HG03025 (cell line): ENCODE measurements around the gene GJA1.
"Not testable (repeated sequence)": the region's sequence is repeated elsewhere in the genome, so short reads cannot be mapped to it uniquely, and the experiment has no call there.

Experiments
- ATAC-seq: cut with Tn5 transposase; IDR thresholded peaks from one replicate; pipeline ENCODE4 v1.9.1; 2021; ENCODE audit warnings: mild to moderate bottlenecking, moderate library complexity; ENCODE audit not compliant: unreplicated experiment, low FRiP score

Gene GJA1

DNA sequence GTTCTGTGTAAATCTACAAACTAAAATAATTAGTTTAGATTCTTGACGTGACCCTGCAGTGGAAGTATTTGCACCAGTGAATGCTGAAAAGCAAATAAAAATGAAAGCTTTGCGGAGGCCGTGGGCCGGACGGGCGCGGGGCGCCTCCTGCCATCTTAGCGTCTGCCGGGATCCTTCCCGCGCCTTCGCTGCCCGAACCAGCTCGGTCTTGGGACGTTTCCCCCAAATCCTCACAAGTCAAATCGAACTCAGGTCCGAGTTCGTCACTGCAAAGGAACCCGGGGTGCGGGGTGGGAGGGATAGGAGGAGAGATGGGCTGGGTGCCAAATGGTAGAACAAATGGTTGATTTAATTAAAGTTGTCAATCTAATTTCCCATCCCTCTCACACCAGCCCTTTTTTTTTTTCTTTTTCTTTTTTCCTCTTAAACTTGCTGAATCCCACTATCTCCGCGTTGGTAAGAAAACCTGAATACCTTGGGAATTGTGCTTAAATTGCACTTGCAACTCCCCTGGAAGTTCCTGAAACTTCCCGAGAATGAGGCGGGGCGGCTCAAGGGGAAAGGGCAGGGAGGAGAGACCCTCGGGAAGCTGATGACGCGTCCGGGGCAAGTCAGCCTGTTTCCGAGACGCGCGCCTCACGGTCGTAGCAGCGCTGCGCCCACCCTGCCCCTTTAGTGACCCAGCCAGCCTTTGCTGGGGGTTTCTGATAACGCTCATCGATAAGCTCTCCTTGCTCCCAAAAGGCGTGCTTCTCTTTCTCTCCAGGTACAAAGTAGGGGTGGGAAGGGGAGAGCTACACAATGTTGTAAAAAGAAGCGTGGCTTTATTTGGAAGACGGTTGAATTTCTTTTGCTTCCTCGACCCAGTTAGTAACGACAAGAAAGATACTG, 1.8 kb downstream of the GJA1 start:
- ATAC-seq = no peak

DNA sequence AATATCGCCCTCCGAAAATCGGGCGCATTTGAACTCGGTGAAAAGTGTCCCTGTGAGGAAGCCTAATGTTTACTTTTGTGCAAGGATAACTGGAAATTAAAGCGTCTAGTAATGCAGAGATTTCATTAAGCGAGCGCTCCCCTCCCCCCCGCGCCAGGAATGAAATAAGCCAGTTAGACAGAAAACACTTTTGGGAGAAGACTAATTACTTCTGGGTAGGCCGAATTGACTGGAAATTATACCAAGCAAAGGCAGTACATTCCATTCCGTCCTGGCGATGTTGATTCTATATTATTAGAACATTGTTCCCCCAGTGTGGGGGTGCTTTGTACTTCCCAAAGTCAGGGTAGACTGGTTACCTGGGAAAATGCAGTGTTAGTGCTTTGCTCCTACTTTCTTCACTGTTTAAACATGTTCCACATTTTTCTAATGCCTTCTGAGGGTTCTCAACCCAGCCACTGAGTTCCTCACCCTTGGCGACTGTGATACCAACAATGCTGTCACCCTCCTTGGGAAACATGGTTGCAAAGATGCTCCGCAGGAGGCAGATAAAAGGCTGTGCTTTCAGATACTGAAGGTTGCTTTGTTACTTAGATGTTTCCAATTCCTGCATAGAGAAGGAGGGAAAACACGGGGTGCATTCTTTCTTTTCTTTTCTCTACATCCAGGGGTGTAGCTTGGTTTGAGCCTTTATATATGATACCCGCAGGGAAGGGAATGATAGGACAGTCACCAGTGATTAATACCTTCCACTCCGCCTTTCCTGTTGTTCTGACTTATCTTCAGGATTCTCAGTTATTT, 2.6 kb downstream of the GJA1 start:
- no peak for ATAC-seq

DNA sequence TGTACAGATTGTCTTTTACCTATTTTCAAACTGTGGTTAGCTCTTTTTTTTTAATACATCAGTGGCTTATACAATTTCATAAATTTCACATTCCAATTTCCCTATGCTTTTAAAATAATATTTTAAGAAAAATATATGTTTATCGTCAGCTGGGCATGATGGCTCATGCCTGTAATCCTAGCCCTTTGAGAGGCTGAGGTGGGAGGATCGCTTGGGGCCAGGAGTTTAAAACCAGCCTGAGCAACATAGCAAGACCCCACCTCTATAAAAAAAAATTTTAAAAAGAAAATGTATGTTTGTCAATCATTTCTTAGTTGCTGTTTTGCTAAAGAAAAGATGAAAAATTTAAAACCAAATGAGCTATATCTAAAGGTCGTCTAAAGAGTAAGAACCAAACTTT, 3.4 kb downstream of the GJA1 start:
- ATAC-seq = no peak

DNA sequence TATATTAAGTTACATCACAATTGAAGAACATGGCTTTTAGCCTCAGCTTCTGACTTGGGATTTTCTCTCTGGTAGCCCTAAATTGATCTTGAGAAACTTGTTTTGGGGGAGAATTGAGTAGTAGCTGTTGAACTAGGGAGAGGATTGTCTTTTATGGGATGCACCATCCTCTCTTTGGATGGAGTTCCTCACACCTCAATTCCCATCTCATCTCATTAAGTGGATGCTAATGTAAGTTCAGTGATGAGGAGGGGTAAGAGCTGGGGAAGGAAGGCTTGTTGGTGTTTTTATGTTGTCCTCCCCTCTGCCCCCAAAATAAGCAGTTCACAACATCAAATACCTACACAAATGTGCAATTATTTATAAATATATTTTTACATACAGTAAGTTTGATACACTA, 4.0 kb downstream of the GJA1 start:
- ATAC-seq = no peak

DNA sequence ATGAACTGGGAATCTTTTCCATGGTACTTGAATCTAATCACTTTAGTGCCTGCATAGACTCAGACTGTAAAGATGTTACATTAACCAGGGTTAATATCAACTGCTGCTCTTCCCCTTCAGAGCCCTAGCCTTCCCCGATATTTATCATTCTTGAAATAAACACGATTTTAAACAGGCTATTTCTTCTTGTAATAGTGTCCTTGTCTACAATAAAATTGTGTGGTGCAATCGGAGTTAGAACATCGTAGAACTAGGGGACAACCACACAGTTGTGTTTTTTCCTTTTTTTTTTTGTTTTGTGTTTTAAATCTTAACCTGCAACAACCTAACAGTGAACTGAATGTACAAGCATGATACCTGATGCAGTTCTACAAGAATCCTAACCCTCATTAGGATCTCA, 4.5 kb downstream of the GJA1 start:
- no peak for ATAC-seq

DNA sequence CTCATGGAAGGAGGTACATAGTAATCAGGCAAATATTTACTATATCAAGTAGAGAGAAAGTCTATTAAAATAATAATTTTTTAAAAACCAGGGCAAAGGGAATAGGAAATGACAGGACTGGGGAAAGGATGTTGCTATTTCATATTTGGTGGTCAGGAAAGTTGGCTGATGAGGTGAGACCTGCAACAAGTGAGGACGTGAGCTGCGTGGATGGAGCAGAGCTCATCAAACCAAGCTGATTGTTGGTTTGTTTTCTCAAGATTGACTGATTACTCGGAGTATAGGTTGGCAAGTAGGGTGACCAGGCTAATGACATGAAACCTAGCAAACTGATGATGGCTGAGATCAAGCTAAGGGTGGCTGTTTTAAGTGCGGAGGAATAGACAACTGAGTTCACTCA, 6.0 kb downstream of the GJA1 start:
- no peak for ATAC-seq

DNA sequence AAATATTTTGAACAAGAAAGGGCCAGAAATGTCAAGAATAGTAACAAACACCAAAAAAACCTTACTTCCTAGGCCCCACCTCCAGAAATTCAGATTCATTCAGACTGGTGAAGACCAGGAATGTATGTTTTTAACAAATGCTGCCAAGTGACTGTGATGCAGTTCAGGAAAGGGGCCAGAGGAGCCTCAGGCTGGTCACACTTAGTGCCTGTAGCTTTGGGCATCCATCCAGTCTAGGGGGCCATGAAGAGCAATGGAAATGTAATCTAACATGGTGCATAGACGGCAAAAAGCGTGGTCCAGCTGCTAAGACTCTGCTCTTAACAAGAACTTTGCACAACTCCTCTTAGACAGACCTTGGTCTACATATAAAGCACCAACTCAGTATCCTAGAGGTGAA, 7.1 kb downstream of the GJA1 start:
- no peak for ATAC-seq

DNA sequence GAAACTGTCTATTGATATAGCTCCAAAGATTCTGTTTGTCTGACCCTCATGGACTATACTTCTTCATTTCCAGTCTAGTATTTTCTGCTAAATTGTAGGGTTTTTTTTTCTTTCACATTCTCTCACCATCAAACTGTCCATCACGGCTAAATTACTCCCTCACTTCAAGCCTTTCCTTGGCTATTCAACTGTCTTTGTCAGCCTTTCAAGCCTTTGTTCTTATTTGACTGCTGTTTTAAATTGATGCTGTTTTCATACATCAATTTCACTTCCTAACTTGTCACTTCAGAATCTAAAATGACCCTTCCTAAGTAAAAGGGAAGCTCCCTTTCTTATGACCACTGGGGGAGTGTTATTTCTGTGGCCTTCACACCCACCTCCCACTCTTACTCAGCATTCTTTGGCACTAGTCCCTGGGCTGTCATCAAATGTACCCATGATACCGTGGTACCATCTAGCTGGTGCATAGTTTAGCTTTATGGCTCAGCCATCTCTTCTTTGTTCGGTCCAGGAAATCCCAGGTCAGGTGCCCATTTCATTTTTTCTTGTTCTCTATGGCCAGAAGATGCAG, 8.6 kb downstream of the GJA1 start:
- no peak for ATAC-seq

DNA sequence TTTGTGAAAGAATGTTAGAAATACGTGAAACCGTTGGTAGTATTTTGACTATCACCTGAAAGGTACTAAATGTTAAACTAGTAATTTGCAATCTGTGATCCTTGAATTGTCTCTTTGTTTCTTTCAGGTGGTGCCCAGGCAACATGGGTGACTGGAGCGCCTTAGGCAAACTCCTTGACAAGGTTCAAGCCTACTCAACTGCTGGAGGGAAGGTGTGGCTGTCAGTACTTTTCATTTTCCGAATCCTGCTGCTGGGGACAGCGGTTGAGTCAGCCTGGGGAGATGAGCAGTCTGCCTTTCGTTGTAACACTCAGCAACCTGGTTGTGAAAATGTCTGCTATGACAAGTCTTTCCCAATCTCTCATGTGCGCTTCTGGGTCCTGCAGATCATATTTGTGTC, 11.3 kb downstream of the GJA1 start:
- ATAC-seq = not testable (repeated sequence)

DNA sequence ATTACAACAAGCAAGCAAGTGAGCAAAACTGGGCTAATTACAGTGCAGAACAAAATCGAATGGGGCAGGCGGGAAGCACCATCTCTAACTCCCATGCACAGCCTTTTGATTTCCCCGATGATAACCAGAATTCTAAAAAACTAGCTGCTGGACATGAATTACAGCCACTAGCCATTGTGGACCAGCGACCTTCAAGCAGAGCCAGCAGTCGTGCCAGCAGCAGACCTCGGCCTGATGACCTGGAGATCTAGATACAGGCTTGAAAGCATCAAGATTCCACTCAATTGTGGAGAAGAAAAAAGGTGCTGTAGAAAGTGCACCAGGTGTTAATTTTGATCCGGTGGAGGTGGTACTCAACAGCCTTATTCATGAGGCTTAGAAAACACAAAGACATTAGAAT, 12.3 kb downstream of the GJA1 start:
- ATAC-seq = not testable (repeated sequence)

DNA sequence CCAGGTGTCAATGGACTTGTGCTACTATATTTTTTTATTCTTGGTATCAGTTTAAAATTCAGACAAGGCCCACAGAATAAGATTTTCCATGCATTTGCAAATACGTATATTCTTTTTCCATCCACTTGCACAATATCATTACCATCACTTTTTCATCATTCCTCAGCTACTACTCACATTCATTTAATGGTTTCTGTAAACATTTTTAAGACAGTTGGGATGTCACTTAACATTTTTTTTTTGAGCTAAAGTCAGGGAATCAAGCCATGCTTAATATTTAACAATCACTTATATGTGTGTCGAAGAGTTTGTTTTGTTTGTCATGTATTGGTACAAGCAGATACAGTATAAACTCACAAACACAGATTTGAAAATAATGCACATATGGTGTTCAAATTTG, 13.1 kb downstream of the GJA1 start:
- ATAC-seq = not testable (repeated sequence)

DNA sequence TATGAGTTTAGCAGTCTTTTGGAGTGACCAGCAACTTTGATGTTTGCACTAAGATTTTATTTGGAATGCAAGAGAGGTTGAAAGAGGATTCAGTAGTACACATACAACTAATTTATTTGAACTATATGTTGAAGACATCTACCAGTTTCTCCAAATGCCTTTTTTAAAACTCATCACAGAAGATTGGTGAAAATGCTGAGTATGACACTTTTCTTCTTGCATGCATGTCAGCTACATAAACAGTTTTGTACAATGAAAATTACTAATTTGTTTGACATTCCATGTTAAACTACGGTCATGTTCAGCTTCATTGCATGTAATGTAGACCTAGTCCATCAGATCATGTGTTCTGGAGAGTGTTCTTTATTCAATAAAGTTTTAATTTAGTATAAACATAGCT, 13.9 kb downstream of the GJA1 start:
- no peak for ATAC-seq

DNA sequence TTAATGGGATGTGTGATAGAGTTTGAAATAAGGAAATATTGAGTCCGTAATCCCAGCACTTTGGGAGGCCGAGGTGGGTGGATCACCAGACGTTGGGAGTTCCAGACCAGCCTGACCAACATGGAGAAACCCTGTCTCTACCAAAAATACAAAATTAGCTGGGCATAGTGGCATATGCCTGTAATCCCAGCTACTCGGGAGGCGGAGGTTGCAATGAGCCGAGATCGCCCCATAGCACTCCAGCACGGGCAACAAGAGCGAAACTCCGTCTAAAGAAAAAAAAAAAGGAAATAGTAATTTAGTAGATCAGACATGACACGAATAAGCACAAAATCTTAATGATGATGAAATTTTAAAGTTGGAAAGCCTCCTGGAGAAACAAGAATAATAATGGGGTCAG, 14.8 kb downstream of the GJA1 start:
- ATAC-seq = no peak

DNA sequence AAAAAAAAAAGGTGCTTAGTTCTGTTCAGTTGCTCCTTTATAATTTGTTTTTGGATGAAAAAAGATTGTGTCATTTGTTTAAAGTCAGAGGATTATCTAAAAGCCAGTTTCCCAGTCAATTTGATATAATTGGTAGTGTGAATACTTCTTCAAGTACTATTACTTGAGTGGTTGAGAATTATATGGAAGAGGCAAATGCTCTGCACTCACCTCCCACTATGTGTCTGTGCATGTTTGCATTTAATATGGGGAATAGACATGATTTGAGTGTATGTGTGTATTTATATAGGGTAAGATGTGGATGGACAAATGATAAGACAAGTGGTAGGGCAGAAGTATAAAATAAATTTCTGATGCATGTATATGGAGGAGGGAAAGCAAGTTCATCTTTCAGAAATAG, 15.8 kb downstream of the GJA1 start:
- no peak for ATAC-seq

DNA sequence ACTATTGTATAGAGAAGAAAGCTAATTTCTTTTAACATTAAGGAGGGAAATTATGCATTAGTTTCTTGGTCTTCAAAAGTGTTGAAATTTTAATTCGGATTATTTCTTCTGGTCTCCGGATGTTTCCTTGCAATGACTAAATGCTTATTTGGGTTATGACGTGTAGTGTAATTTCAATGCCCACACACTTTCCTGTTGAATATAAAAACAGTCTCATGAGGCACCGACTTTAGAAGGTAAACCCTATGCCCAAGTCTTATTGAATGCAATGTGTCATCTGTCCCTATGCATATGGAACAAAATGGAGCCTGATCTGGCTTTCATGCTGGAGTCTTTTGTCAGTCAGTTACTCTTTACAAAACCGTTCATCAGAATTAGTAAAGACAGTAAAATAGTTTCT, 17.7 kb downstream of the GJA1 start:
- ATAC-seq = no peak

DNA sequence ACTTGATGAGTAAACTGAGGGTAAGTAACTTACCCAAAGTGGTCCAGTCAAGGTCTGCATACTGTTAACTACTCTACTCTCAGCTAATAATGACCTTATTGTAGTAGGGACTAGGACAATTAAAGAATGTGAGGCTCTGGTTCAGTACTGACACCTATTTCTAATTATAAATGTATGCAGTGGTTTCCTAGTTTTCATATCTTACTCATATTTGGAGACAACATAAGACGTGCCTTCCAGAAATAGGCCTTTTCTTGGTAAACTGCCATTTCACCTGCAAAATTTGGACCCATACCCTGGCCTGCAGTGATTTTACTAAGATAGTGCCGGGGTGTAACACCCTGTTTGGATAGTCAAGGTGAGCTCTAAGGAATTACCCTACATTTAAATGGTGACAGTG, 24.7 kb downstream of the GJA1 start:
- peak; percentile 72 for ATAC-seq

DNA sequence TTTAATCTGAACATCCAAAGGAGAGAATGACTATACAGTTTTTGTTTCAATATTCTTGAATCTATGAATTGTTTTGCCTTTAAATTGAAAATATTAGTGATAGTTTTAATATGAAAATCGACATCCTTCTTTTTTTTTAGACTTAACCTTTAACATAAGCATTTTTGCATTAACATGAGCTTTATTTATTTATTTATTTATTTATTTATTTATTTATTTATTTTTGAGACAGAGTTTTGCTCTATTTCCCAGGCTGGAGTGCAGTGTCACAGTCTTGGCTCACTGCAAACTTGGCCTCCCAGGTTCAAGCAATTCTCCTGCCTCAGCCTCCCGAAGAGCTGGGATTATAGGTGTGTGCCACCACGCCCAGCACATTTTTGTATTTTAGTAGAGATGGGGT, 27.6 kb downstream of the GJA1 start:
- no peak for ATAC-seq

DNA sequence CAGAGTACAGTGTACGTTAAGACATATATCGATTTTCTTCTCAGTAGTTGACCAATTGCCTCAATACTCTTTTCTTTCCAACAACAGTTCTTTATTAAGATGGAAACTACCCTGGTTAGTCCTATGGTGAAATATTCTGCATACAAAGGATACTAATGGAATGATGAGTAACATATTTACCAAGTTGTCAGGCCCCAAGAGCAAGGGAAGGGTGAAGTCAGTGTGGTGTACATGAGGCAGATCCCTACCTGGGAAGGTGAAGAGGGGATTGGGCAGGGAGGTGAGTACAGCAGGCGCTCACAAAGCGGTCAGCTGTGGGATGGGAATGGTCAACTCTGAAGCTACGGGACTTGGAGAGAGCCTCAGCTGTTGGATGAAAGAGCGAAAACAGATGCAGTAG, 29.7 kb downstream of the GJA1 start:
- no peak for ATAC-seq

DNA sequence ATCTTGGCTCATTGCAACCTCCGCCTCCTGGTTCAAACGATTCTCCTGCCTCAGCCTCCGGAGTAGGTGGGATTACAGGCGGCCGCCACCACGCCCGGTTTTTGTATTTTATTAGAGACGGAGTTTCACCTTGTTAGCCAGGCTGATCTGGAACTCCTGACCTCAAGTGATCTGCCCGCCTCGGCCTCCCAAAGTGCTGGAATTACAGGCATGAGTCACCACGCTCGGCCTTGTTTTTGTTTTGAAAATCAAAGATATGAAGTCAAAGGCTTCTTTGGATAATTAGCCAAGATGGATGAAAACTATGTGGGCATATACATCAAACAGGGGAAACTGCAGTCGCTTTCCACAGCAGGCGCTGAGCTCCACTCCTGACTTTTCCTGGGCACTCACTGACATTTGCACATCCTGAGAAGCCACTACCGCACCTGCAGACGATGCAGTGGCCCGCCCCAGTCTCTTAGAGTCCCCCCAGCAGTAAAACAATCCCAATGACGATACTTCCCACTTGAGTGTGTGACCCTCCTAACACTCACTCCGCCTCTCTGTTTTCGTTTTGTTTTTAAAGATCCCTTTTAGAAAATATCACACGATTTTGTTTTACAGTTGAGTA, 44.1 kb downstream of the GJA1 start:
- no peak for ATAC-seq

DNA sequence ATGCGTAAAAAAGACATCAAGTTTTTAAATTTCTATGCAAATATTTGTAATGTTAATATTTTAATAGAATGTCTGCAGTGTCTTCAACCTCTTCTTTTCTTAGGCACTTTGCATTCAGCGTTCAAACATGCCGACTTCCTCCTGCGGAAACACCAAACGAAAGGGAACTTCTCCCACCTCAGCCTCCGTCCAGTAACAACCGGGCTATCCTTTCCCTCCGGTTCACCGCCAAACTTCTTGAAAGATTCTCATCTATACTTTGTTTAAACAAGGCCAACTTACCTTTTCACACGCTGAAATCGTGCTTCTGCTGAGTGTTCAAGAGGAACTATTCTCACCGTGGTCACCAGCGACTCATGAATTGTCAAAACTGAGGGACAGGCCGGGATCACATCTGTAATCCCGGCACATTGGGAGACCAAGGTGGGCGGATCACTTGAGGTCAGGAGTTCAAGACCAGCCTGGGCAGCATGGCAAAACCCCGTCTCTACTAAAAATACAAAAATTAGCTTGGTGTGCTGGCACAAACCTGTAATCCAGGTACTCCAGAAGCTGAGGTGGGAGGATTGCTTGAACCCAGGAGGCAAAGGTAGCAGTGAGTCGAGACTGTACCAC, 44.8 kb downstream of the GJA1 start:
- ATAC-seq = no peak
